Heart left ventricle (tissue), 16 donors: Measurements from ENCODE around the gene SCFD2. TPM values are rescaled to one million over a fixed set of nuclear protein-coding genes. Genes with fewer than 3 reads are reported as not detected.

Source experiments
- ATAC-seq, 4 donors: fragments of 200-7000 bp; cut with Tn5 transposase; one replicate each; pipeline ENCODE4 v1.9.1; 2020 to 2022; ENCODE audit warnings: moderate library complexity in 4 of 4, mild to moderate bottlenecking in 3 of 4, moderate number of reproducible peaks in 1 of 4
- DNase-seq, 5 donors: peaks; one replicate each; pipeline ENCODE4 v3.0.0-alpha.2; 2020
- H3K27ac ChIP-seq, 12 donors: fragments of 200-600 bp; sonication (generic) in 4 of 12; one replicate each; pipeline versions ENCODE4 v1.5.0 to v1.8.0; 2016 to 2022; ENCODE audit warnings: mild to moderate bottlenecking in 2 of 12
- H3K27me3 ChIP-seq, 9 donors: fragments of 200-600 bp; sonication (generic) in 2 of 9; one replicate each; pipeline versions ENCODE4 v1.5.1 to v1.8.0; 2016 to 2022; ENCODE audit warnings: mild to moderate bottlenecking in 3 of 9
- H3K36me3 ChIP-seq, 9 donors: fragments of 200-600 bp; sonication (generic) in 2 of 9; one replicate each; pipeline versions ENCODE4 v1.5.0 to v1.8.0; 2018 to 2022; ENCODE audit warnings: mild to moderate bottlenecking in 2 of 9
- H3K4me1 ChIP-seq, 12 donors: fragments of 200-600 bp; sonication (generic) in 4 of 12; one replicate each; pipeline versions ENCODE4 v1.5.0 to v1.8.0; 2016 to 2022; ENCODE audit warnings: mild to moderate bottlenecking in 3 of 12
- H3K4me3 ChIP-seq, 12 donors: fragments of 200-600 bp; sonication (generic) in 4 of 12; one replicate each; pipeline versions ENCODE4 v1.5.0 to v1.8.0; 2017 to 2022; ENCODE audit warnings: mild to moderate bottlenecking in 9 of 12, moderate library complexity in 4 of 12
- H3K9me3 ChIP-seq, 12 donors: fragments of 200-600 bp; sonication (generic) in 4 of 12; one replicate each; pipeline versions ENCODE4 v1.5.0 to v1.8.0; 2016 to 2022; ENCODE audit warnings: mild to moderate bottlenecking in 1 of 12
- CTCF ChIP-seq, 12 donors: fragments of 200-600 bp; sonication (generic) in 4 of 12; IDR thresholded peaks; one replicate each; pipeline versions ENCODE4 v1.5.0 to v1.8.0; 2018 to 2022; ENCODE audit warnings: antibody characterized with exemption in 12 of 12, mild to moderate bottlenecking in 5 of 12
- POLR2A ChIP-seq, 2 donors: fragments of 450-650 bp; IDR thresholded peaks; one replicate each; pipeline ENCODE4 v1.6.1; 2017; ENCODE audit warnings: antibody characterized with exemption in 2 of 2, mild to moderate bottlenecking in 2 of 2, moderate library complexity in 2 of 2
- WGBS, 4 donors: extraction: QIAGEN DNeasy Blood & Tissue Kit in 2 of 4; methylation state at CpG; one replicate each; pipeline versions ENCODE4 v1.1.5 to v1.1.7; 2013 to 2018; 5-methylcytosine and 5-hydroxymethylcytosine counted together
- intact Hi-C, 10 donors: fragments of 100-400 bp; cut with DNase I; formaldehyde crosslinking; loops; one replicate each; pipeline versions ENCODE4 v1.11.1 to v1.14.2; 2022
- polyA plus RNA-seq, 2 donors: library from polyadenylated mRNA; stranded (reverse); fragments of 200-250 nt; gene quantifications; one replicate each; pipeline ENCODE4 v1.2.3, GENCODE V29; 2013
- total RNA-seq, 9 donors: library from RNA; depleted of rRNA in 2 of 9; stranded (reverse); fragments of >200 nt in 2 of 9; fragmentation: NEBNext Ultra II Directional in 3 of 9; extraction: Animal tissue kit (Norgen Biotek cat#: 25700) in 3 of 9; gene quantifications; one replicate each; pipeline versions ENCODE4 v1.1.0 to v1.2.4, GENCODE V29; 2016 to 2023
- donor health status: ischemic (EF 13 %, LVEDD 7.1; RV severe dilation, severe dysfunction).
- donor health status: healthy with polysubstance abuse.
- donor health status: DM: no; HTN: yes; CAD: no.
- donor health status: DM: no; HTN: no; CAD: no.
- donor health status: ischemic (EF 25% LVEDD 6.9; RV normal size, moderate dysfunction).
- donor health status: ischemic (EF 25% LVEDD 5.7; RV mildly dilated, moderate dysfunction).
- donor health status: healthy.
- donor health status: DM: yes; HTN: yes; CAD: no.
- donor health status: ischemic (EF 35%, LVEDD 5.7; RV mildly dilated, moderate dysfunction).
- donor health status: nonischemic (EF 11% LVEDD 7.7; RV severe dilation, severe dysfunction).
- donor health status: DM: yes; HTN: yes; CAD: no.
- donor health status: PGD.
- donor health status: ischemic (EF 29% LVEDD 5.4; RV normal size, mild dysfunction).
- donor health status: nonischemic (EF 23%, LVEDD 6.1; RV moderate dilation, normal function).

The SCFD2 gene
- total and polyA plus RNA-seq, 11 donors, result 3.7 to 14.0 (median 9.8) TPM

GRCh38 chr4:53043055-53043454 is 322.8 kb downstream of the SCFD2 start:
- DNase-seq (no peak), ATAC-seq (no peak)
- Histone ChIP-seq H3K36me3 (no peaks in the 10 kb centered on the region), H3K27ac (no peak overlapping the region), H3K4me3 (no peak overlapping the region), H3K27me3 (no peaks in the 10 kb centered on the region), H3K9me3 (no peaks in the 10 kb centered on the region), H3K4me1 (peaks cover 0 to 4% (median 0%) of the 10 kb centered on the region in 12 donors)
- 73 to 76% (median 74%) methylated on average over 3 of the region's 3 CpGs for WGBS, 4 donors
- TF ChIP-seq POLR2A (IDR thresholded peaks at IDR 0.05) (no peak), CTCF (IDR thresholded peaks at IDR 0.05) (no peak)
- intact Hi-C loops, result no loop called here

GRCh38 chr4:53040851-53041250 is 325.0 kb downstream of the SCFD2 start:
- intact Hi-C loops, result no loop called here
- Histone ChIP-seq H3K4me1 (peaks cover 0 to 7% (median 0%) of the 10 kb centered on the region in 12 donors), H3K9me3 (no peaks in the 10 kb centered on the region), H3K27ac (no peak overlapping the region), H3K36me3 (no peaks in the 10 kb centered on the region), H3K27me3 (no peaks in the 10 kb centered on the region), H3K4me3 (no peak overlapping the region)
- no peak for ATAC-seq
- WGBS, 4 donors, result 68 to 82% (median 78%) methylated on average over 2 of the region's 2 CpGs
- TF ChIP-seq POLR2A (IDR thresholded peaks at IDR 0.05), result no peak
- TF ChIP-seq CTCF (IDR thresholded peaks at IDR 0.05), result no peak
- DNase-seq, result no peak

GRCh38 chr4:53040459-53040815 is 325.4 kb downstream of the SCFD2 start:
- intact Hi-C loops, result no loop called here
- no peak for TF ChIP-seq POLR2A (IDR thresholded peaks at IDR 0.05)
- TF ChIP-seq CTCF (IDR thresholded peaks at IDR 0.05), result no peak
- DNase-seq, result no peak

GRCh38 chr4:53039741-53040458 is 326.0 kb downstream of the SCFD2 start:
- no peak overlapping the region for H3K27ac ChIP-seq
- peaks cover 0 to 7% (median 0%) of the 10 kb centered on the region in 12 donors for H3K4me1 ChIP-seq
- no peaks in the 10 kb centered on the region for H3K27me3 ChIP-seq
- no peak overlapping the region for H3K4me3 ChIP-seq
- peaks cover 0 to 7% (median 0%) of the 10 kb centered on the region in 12 donors for H3K9me3 ChIP-seq
- ATAC-seq (no peak), DNase-seq (no peak)
- WGBS, 4 donors, result 75 to 84% (median 80%) methylated on average over 4 of the region's 4 CpGs
- intact Hi-C loops, result no loop called here
- no peak for TF ChIP-seq CTCF (IDR thresholded peaks at IDR 0.05)
- TF ChIP-seq POLR2A (IDR thresholded peaks at IDR 0.05), result no peak
- H3K36me3 ChIP-seq, result no peaks in the 10 kb centered on the region

More at GRCh38 chr4:53040459-53040815, 325.4 kb downstream of the SCFD2 start:
- Histone ChIP-seq H3K27ac (no peak overlapping the region), H3K27me3 (no peaks in the 10 kb centered on the region), H3K4me3 (no peak overlapping the region), H3K36me3 (no peaks in the 10 kb centered on the region), H3K9me3 (peaks cover 0 to 2% (median 0%) of the 10 kb centered on the region in 12 donors), H3K4me1 (peaks cover 0 to 7% (median 0%) of the 10 kb centered on the region in 12 donors)
- WGBS, 4 donors, result 93 to 95% (median 94%) methylated on average over 2 of the region's 2 CpGs
- ATAC-seq, result no peak
